Smooth muscle cell (in vitro differentiated cells): ENCODE measurements around the gene ADD3. TPM values are rescaled to one million over a fixed set of nuclear protein-coding genes. Genes with fewer than 3 reads are reported as not detected.
A peak's percentile ranks its signal among the peaks of the same experiment; 100 is the strongest.

Source experiments
- DNase-seq: peaks from one replicate; lab custom pipeline; 2025; ENCODE audit not compliant: unreplicated experiment; lab: John Stamatoyannopoulos, UW
- H2AFZ ChIP-seq: fragments of 200-600 bp; sonication (generic); 2 replicates; pipeline ENCODE4 v1.6.0; 2016; ENCODE audit warnings: antibody characterized with exemption, low read depth, mild to moderate bottlenecking
- H3F3A ChIP-seq: fragments of 200-600 bp; sonication (generic); 2 replicates; pipeline ENCODE4 v1.6.0; 2017; ENCODE audit warnings: antibody characterized with exemption, low read depth
- H3K27ac ChIP-seq: fragments of 200-600 bp; sonication (generic); 2 replicates; pipeline ENCODE4 v1.5.1; 2016; ENCODE audit warnings: low read depth, mild to moderate bottlenecking
- H3K27me3 ChIP-seq: fragments of 200-600 bp; sonication (generic); 2 replicates; pipeline ENCODE4 v1.6.1; 2016; ENCODE audit warnings: low read depth, mild to moderate bottlenecking
- H3K36me3 ChIP-seq: fragments of 200-600 bp; sonication (generic); 2 replicates; pipeline ENCODE4 v1.5.1; 2016; ENCODE audit warnings: low read depth
- H3K4me1 ChIP-seq: fragments of 200-600 bp; sonication (generic); 2 replicates; pipeline ENCODE4 v1.5.1; 2016; ENCODE audit warnings: low read depth
- H3K4me2 ChIP-seq: fragments of 200-600 bp; sonication (generic); 2 replicates; pipeline ENCODE4 v1.6.0; 2016; ENCODE audit warnings: mild to moderate bottlenecking
- H3K4me3 ChIP-seq: fragments of 200-600 bp; sonication (generic); 2 replicates; pipeline ENCODE4 v1.5.1; 2016; ENCODE audit warnings: mild to moderate bottlenecking
- H3K79me2 ChIP-seq: fragments of 200-600 bp; sonication (generic); 2 replicates; pipeline ENCODE4 v1.6.0; 2016; ENCODE audit warnings: low read depth, mild to moderate bottlenecking
- H3K9ac ChIP-seq: fragments of 200-600 bp; sonication (generic); 2 replicates; pipeline ENCODE4 v1.6.0; 2016; ENCODE audit warnings: low read depth
- H3K9me3 ChIP-seq: fragments of 200-600 bp; sonication (generic); replicated peaks from 2 replicates; pipeline ENCODE4 v1.5.1; 2016; ENCODE audit warnings: low read depth
- H4K20me1 ChIP-seq: fragments of 200-600 bp; sonication (generic); 2 replicates; pipeline ENCODE4 v1.6.0; 2016; ENCODE audit warnings: low read depth
- WGBS: methylation state at CpG from one replicate; pipeline ENCODE4 v1.1.7; 2016; ENCODE audit warnings: low lambda C conversion rate; 5-methylcytosine and 5-hydroxymethylcytosine counted together
- polyA plus RNA-seq: library from polyadenylated mRNA; unstranded; fragments of >200 nt; fragmentation: Nextera tagmentation; extraction: Ambion mirVana; gene quantifications from 2 replicates; pipeline ENCODE4 v1.2.1, GENCODE V29; 2016
- total RNA-seq: library from RNA; depleted of rRNA; stranded (reverse); fragments of >200 nt; gene quantifications from 2 replicates; pipeline ENCODE4 v1.2.3, GENCODE V29; 2014
- TF ChIP-seq, protein P1 (sequence below): fragments of 200-600 bp; sonication (generic); IDR thresholded peaks from 2 replicates; pipeline ENCODE4 v1.5.1; 2017; ENCODE audit warnings: borderline replicate concordance, mild to moderate bottlenecking, antibody characterized with exemption; ENCODE audit not compliant: insufficient read depth, poor library complexity, severe bottlenecking

ADD3 gene
- total and polyA plus RNA-seq, 2 experiments from 2014 or later: 75.0 to 155 TPM

- Histone ChIP-seq H3K9me3 (no peaks in the 10 kb centered on the region), H4K20me1 (no peaks in the 10 kb centered on the region), H3K79me2 (no peaks in the 10 kb centered on the region), H2AFZ (no peak overlapping the region), H3K4me1 (peaks cover 3% of the 10 kb centered on the region), H3F3A (peaks cover 17% of the 10 kb centered on the region), H3K4me2 (no peak overlapping the region), H3K36me3 (no peaks in the 10 kb centered on the region), H3K27me3 (no peaks in the 10 kb centered on the region), H3K27ac (peak overlapping the region; percentile 92), H3K4me3 (no peak overlapping the region), H3K9ac (no peak overlapping the region)
- TF ChIP-seq, protein P1, sequence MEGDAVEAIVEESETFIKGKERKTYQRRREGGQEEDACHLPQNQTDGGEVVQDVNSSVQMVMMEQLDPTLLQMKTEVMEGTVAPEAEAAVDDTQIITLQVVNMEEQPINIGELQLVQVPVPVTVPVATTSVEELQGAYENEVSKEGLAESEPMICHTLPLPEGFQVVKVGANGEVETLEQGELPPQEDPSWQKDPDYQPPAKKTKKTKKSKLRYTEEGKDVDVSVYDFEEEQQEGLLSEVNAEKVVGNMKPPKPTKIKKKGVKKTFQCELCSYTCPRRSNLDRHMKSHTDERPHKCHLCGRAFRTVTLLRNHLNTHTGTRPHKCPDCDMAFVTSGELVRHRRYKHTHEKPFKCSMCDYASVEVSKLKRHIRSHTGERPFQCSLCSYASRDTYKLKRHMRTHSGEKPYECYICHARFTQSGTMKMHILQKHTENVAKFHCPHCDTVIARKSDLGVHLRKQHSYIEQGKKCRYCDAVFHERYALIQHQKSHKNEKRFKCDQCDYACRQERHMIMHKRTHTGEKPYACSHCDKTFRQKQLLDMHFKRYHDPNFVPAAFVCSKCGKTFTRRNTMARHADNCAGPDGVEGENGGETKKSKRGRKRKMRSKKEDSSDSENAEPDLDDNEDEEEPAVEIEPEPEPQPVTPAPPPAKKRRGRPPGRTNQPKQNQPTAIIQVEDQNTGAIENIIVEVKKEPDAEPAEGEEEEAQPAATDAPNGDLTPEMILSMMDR: no peak
- no peak for DNase-seq
- 96% methylated on average over 7 of the region's 7 CpGs for WGBS
These were observed 14.0 kb upstream of the ADD3 start for GRCh38 chr10:109993551-109994330.

GRCh38 chr10:109994711-109995577 is 12.8 kb upstream of the ADD3 start:
- 89% methylated on average over 5 of the region's 5 CpGs for WGBS
- Histone ChIP-seq H3K36me3 (no peaks in the 10 kb centered on the region), H3K4me3 (no peak overlapping the region), H4K20me1 (no peaks in the 10 kb centered on the region), H3K4me1 (peaks cover 3% of the 10 kb centered on the region), H3K27ac (no peak overlapping the region), H3K27me3 (no peaks in the 10 kb centered on the region), H3K79me2 (no peaks in the 10 kb centered on the region), H2AFZ (no peak overlapping the region), H3K9ac (no peak overlapping the region), H3K9me3 (no peaks in the 10 kb centered on the region), H3F3A (peaks cover 17% of the 10 kb centered on the region), H3K4me2 (no peak overlapping the region)
- no peak for DNase-seq
- TF ChIP-seq, protein P1: no peak

DNA sequence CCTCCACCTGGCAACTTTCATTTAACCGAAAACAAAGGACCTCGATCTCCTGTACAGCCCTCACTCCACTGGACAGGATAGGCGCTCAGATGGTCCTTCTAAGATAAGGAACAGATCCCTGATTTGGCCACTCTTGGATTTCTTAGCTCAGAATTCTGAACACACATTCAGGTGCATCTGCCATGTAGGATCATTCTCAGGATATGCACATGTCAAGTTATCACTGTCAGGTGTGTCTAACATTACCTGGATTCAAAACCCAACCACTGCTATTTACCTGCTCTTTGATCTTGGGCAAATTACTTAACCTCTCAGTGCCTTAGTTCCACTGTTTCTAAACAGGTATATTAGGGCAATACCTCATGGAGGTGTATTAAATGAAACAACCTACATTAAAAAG is 12.2 kb upstream of the ADD3 start:
- H3K9ac ChIP-seq: no peak overlapping the region
- H3K4me2 ChIP-seq: no peak overlapping the region
- H2AFZ ChIP-seq: no peak overlapping the region
- peaks cover 3% of the 10 kb centered on the region for H3K4me1 ChIP-seq
- no peaks in the 10 kb centered on the region for H3K36me3 ChIP-seq
- H3K4me3 ChIP-seq: peak overlapping the region; percentile 29
- H3K27ac ChIP-seq: no peak overlapping the region
- 100% methylated on average over 3 of the region's 3 CpGs for WGBS
- H4K20me1 ChIP-seq: no peaks in the 10 kb centered on the region
- TF ChIP-seq, protein P1: no peak
- no peaks in the 10 kb centered on the region for H3K9me3 ChIP-seq
- no peaks in the 10 kb centered on the region for H3K79me2 ChIP-seq
- H3K27me3 ChIP-seq: no peaks in the 10 kb centered on the region
- no peak for DNase-seq
- peaks cover 17% of the 10 kb centered on the region for H3F3A ChIP-seq
